Left lobe of liver (tissue), 2 donors: ENCODE results near the gene DACH1. TPM values are rescaled to one million over a fixed set of nuclear protein-coding genes. Genes with fewer than 3 reads are reported as not detected.
"Not testable (repeated sequence)": the region's sequence is repeated elsewhere in the genome, so short reads cannot be mapped to it uniquely, and the experiment has no call there.

Experiments
- ATAC-seq: fragments of 200-7000 bp; cut with Tn5 transposase; one replicate; pipeline ENCODE4 v1.9.1; 2020; ENCODE audit warnings: mild to moderate bottlenecking, moderate library complexity
- DNase-seq: peaks from one replicate; pipeline ENCODE4 v3.0.0-alpha.2; 2020; ENCODE audit warnings: low spot score
- total RNA-seq: library from RNA; stranded (reverse); gene quantifications from one replicate; pipeline ENCODE4 v1.2.1, GENCODE V29; 2021
- donor health status: DM: no; HTN: no; CAD: no; lungs with moderate emphysema.
- donor health status: DM: no; HTN: yes; CAD: no.

Gene DACH1
- total RNA-seq, 1 donor from 2014 or later, result 1.2 TPM

DNA sequence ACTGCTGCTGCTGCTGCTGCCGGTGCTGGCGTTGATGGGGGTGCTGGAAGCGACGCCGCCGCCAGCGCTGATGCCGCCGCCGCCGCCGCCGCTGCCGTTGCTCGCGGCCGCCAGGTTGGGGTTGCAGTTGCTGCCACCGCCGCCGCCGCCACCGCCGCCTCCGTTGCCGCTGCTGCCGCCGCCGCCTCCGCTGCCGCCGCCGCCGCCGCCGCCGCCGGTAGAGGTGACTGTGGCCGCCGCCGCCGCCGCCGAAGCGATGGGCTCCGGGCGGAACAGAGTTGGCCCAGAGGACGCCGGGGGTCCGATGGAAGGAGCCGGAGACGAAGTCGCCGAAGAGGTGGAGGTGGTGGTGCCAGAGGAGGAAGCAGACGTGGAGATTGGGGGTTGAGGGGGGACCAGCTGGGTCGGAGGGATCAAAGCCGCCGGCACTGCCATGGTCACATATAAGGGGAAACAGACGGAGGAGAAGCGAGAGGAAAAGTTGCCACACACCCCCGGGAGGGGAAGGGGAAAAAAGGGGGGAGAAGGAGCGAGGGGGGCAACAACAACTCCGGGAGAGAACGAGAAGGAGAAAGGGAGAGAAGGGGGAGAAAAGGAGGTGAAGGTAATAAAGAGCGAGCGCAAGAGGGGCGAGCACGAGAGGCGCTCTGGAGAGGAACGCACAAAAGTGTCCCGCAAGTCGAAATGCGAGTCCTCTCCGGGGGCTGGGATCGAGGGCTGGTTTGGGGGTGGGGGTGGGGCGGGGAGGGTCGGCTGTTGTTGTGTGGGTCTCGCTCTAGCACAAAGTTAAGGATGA is 471 bp downstream of the DACH1 start:
- DNase-seq (peak; percentile 46), ATAC-seq (peak; percentile 69)

DNA sequence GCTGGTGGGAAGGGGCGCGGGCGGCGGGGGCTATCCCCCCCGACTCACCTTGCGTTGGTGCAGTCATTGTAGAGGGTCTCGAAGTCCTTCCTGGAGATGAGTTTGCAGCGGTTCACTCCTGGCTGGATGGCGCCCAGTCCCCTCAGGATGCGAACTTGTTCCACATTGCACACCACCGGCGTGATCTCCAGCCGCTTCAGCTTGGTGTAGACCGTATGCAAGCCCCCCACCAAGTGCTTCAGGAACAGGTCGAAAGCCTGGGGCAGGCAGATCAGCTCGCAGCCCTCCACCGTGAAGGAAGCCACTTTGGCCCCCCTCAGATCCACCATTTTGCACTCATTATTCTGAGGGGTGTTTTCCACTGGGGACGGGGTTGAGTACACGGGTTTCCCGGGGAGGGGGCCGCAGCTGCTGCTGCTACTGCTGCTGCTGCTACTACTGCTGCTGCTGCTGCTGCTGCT is 1.1 kb downstream of the DACH1 start:
- ATAC-seq (peak; percentile 12), DNase-seq (peak; percentile 41)

DNA sequence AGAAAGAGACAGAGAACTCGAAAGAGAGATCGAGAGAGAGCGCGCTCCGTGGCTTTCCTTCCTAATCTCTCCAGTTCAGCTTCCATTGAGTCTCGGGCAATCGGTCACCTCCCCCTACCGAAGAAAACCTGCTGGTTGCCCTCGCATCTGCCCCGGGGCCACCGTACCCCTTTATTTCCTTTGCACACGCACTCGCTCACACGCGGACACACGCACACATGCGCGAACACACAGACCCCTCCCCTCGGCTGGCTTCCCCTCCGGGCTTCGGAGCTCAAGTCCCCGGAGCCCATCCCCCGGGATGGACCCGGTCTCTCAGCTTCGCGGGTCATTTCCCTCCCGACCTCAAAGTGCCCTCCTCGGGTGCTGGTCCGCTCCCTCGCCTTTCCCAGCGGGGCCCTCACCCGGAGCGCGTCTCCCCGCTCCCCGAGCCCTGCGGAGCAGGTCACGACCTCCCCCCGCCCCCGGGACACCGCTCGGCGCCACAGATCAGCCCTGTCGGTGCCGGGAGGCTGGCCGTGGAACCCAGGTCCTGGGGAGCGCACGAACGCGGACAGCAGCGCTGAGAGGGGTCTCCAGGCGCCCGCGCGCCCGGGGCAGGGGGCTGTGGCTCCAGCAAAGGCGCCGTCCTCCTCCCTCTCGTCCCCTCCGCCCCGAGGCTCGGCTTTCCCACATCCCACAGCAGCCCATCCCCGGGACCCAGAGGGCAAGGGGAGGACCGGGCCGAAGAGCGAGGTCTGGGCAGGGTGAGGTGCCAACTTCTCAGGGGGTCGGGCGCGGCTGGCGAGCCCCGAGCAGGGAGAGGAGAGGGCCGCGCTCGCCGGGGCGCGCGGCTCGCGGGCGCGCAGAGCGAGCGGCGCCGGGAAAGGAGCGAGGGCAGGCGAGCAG is 1.8 kb downstream of the DACH1 start:
- ATAC-seq (peak; percentile 12), DNase-seq (peak; percentile 46)

DNA sequence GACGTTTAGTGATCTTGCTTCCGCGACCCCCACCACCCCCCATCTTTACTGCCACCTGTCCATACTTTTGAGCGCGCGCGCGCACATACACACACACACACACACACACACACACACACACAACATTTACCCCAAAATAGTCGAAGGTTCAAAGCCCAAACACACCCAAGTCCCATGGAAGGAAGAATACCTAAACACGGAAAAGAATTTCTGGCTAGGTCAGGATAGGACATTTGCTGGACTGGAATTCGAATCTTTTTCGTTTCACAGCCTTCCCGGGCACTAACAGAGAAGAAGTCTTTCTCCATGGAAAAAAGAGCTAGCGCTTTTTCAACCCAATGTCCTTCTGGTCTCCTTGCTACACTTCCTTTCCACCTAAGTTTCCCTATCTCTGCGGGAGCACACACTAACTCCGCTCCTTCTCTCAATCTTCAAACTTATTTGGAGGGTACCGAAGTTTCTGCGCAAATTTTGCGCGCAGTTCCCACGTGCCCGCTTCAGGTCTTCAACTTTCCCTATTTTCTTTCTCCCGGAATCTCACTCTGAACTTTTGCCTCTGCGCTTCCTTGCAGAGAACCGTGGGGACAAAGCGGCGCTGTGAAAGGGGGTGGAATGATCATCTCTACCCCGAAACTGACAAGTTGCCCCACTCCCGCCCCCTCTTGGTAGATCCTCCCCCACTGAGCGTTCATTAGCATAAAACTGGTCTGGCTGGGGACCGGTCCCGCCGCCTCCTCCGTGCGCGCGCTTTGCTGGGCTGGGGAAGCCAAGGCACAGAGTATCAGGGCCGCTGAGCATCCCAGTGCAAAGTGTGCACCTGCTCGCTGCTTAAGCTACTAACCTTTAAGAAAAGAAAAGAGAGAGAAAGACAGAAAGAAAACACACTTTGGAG is 2.7 kb downstream of the DACH1 start:
- peak; percentile 42 for ATAC-seq
- DNase-seq, result peak; percentile 46

DNA sequence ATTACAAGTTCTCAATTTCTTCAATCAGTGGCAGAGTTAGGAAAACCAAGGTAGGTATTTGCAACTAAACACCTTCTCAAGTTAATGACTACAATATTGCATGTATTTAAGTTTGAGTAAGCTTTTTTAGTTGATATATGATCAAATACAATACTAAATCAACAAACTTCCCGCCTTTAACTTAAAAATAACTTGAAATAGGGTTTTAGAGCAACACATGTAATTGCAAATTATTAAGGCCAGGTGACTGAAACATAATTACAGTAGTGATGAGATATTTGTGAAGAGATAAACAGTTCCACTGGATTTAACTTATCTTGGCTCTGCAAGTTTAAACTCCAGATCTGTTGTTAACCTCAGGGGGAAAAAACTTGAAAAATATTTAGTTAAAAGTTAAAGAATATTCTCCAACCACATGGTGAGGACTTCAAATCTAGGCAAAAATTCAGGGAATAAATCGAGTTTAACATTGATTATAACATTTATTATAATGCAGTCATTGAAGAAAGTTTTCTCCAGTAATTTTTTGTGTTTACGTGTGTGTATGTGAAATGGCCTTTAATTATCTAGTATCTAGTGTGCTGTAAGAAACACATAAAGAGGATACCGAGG is 3.6 kb downstream of the DACH1 start:
- DNase-seq, result no peak
- ATAC-seq, result no peak

DNA sequence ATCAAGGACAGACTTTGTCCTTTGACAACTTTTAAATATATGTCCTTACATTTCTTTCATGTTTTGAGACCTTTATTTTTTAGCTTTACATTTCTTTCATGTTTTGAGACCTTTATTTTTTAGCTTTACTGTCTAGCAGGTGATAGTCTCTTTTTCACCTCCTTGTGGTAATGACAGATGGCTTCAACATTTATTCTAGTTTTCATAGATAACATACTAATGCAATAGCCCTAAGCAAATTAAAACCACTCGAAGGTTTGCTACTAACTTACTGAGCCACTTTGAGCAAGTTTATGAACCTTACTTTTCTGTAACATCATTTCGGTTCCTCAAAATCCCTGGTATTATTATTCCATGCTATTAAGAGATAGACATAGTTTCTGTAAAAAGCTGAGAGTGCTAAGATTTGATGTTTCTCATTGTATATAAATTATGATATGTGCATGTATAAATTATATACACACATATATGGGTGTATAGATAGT is 4.5 kb downstream of the DACH1 start:
- DNase-seq (no peak), ATAC-seq (no peak)

DNA sequence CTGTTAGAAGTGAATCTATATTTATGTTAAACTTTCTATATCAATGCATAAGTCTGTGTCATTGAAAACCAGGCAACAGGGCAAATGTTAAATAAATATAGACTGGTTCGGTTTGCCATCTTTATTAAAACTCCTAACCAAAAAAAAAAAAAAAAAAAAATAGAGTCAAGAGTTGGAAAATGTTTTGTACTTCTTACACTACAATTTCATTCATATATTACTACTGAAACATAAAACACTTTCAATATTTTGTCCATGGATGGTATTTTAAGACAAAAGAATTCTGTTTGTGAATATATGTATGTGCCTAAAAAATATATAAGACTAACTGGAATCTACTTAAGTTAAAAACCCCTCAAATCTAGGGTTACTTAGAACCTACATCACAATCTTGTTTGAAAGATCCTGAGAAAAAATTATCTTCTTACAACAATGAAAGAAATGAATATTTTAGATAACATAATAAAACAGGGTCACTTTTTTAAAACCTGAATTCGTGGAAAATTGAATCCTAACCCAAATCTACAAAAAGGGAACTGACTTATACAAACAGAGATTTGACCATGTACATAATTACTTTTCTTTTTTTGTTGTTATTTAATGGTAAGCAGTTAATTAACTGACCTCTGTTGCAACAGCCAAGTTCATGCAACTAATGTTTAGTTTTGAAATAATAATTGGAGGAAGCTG is 5.1 kb downstream of the DACH1 start:
- no peak for DNase-seq

DNA sequence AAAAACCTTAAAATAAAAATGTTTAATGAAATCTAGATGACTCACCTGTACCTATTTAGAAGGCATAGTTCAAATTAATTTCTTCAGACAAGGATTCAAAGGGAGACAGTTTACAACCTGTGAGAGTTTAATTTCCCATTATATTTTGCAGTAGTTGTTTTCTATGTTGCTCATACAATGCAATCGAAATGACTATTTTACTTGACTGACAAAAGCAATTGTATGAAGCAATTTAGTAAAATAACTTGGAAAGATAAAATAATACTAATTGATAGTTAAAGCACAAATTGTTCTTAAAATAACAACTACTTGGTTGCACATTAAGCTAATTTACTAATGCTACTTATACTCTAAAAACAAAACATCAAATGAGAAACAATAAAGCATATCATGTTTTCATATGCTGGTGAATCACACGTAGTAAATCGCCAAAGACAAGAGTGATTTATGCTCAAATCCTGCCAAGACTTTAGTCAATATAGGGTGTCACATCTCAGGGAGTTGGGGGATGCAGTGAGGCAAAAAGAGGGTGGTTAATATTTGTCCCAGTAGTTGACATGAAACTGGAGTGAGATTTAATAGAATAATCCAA is 6.4 kb downstream of the DACH1 start:
- DNase-seq (no peak), ATAC-seq (no peak)

More for the DNA sequence above, 5.1 kb downstream of the DACH1 start:
- no peak for ATAC-seq

DNA sequence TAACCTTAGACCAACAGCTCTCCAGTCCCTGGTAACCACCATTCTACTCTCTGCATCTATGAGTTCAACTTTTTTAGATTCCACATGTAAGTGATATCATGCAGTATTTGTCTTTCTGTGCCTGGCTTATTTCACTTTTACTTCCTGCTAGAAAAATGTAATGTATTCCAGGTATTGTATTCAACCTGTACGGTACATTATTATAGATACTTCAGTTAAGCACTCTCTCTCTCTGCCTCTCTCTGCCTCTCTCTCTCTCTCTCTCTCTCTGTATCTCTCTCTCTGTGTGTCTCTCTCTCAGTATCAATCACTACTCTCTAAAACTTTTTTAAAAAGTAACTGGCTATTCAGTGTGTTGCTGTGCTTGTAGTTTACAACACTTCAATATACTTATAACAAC is 8.4 kb downstream of the DACH1 start:
- ATAC-seq, result no peak
- DNase-seq, result no peak

DNA sequence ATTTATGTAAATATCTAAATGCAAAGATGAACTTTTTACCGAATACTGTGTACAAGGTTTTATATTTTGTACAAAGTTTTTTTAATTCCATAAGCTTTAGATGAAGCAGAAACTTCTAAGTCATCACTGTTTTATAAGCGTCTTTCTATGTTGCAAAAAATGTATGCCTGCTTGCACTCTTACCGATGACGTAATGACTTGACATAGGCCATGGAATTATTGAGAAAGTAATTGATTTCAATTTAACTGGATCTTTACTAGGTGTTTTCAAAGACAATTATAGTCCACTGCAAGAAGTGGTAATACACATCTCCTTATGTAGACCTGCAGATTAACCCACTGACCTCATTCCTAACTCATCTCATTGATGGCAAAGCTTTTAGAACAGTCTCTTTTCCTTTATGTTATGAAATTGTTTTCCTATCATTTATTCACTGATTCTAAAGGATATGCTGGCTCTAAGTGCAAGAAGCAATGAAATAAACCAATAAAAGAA is 10.4 kb downstream of the DACH1 start:
- ATAC-seq, result no peak
- DNase-seq, result no peak

DNA sequence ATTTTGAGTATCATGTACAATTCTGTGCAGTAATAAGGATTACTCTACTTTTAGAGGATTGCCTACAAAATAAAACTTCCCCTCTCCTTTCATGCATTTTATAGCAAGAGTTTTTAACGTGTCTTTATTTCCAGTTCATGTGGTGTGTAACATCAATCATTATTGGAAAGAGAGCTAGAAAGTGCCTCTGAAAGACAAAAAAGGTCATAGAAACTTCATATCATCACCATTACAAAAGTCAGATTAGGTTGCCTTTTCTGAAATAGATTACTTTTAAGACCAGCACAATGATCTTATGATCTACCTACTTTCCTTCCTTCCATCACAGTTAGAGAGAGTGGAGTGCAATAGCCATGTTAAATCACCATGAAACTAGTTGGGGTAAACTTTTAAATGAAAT is 12.6 kb downstream of the DACH1 start:
- ATAC-seq (no peak), DNase-seq (no peak)

DNA sequence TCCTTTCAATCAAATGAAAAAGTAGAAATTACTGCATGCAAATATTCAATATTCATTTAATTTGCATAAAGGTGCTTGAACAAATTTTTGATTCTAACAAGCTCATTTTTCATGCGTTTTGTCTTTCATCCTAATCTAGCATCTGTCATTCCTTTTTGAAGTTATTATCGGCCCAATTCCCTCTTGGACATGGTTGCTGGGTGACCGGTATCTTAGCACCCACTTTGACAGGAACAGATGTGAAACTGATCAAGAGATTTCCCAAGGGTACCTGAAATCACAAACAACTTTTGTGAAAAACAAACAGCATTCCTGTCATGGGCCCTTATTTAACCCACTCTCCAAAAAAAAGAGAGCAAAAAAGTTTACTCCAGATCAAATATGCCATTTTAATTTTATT is 13.3 kb downstream of the DACH1 start:
- DNase-seq, result no peak
- no peak for ATAC-seq

DNA sequence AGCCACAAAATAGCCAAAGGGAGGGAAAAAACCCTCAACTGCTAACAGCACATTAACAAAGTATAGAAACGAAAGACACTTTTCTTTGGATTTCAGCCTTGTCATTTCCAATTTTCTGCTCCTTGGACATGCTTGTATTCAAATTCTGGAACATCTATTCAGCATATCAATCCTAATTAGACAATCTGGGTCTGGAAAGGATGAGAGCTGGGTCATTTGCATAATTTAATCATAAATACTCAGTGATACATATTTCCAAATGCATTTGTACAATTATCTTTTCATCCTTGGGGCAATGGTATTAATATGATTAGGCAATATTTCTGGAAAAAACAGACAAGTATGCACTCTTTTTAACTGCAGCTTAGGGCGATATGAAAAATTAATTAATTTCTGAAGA is 14.3 kb downstream of the DACH1 start:
- ATAC-seq, result no peak
- DNase-seq, result no peak

DNA sequence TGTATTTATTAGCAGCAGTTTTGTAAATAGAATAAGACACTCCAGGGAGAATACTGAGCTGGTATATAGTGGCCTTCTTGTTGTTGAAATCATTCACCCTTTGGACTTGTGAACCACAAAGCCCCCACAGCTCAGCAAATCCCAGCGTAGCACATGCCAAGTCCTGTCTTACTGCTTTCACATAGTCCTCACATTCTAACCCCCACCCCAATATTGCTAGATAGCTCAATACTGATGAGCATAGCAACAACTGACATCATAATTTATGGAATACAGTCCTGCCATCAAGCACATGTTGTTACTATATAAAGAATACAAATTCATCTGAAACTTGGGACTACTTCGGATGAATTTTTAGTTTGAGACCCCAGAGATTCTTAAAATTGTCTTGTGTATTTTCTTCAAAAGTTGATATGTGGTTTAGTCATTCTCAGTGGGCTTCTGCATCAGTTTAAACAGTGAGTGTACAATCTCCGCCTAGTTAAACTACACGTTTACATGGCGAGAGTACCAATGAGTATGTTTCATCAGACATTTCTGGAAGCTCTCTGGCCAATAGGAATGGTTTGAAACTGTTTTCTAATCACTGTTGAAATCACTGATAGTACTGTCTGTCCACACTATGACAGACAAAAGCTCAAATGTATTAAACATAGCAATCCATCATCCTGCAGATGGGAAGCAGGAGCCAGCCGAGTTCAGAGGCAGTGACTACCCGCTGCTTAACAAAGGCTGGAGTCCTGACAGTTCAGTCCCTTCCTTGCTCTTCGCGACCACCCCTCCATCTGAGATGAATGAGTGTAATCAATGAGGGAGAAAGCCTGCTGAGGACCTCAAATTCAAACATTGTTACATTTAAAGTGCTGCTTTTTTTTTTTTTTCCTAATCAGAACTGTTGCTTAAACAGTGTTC is 15.2 kb downstream of the DACH1 start:
- no peak for ATAC-seq
- DNase-seq, result no peak

DNA sequence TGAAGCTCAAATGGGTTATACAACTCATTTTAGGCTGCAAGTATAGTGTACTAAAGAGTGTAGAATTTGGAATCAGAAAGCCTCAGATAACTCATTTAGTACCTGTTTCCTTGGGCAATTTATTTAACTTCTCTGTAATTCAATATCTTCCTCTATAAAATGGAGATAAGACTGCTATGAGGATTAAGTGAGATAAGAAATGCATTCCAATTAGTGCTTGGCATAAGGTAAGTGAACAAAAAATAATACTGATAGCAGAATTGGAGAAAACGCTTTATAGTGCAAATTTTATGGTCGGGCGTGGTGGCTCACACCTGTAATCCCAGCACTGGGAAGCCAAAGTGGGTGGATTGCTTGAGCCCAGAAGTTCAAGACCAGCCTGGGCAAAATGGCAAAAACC is 25.0 kb downstream of the DACH1 start:
- no peak for DNase-seq

DNA sequence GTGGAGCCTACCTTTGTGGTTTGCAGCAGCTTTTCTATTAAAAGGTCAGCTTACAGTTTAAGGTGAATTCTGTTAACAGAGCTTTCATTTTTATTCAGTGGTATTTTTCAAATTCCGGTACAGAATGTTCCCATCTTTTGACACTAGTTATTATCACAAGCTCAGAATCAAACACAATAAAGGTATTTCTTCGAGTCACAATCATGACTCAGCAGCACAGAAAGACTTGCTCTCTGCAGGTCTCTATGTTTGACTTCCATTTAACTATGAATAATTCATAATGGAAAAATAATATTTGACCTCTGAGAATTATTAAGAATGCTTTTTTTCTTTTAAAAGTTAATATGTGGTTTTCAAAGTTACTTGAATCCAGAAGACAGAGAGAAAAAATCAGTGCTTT is 28.2 kb downstream of the DACH1 start:
- DNase-seq (no peak), ATAC-seq (no peak)

More for the DNA sequence above, 25.0 kb downstream of the DACH1 start:
- no peak for ATAC-seq

DNA sequence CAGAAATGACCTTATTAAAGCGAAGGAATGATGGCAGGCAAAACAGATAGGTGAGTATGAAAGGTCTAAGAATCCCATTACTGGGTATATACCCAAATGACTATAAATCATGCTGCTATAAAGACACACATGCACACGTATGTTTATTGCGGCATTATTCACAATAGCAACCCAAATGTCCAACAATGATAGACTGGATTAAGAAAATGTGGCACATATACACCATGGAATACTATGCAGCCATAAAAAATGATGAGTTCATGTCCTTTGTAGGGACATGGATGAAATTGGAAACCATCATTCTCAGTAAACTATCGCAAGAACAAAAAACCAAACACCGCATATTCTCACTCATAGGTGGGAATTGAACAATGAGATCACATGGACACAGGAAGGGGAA is 29.4 kb downstream of the DACH1 start:
- not testable (repeated sequence) for DNase-seq, ATAC-seq

DNA sequence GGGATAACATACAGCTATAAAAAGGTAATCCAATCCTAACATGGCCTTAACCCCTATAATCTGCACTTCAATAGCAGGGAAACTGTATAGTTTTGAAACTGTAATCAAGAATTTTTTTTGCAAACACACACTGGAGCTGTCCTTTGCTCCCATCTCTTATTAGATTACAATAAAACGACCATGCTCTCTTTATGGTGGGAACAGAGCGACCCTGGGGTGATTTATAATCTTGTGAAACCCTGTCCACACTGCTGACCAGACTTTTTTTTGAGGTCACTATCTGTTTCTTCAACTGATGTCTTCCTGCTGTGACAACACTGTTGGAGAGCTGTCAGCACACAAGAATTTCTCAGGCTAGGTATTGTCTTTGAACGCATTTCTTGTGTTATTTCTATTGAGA is 35.3 kb downstream of the DACH1 start:
- ATAC-seq, result no peak

More for the DNA sequence above, 35.3 kb downstream of the DACH1 start:
- DNase-seq, result no peak
